ENCODE results near the gene DIAPH3. TPM values are rescaled to one million over a fixed set of nuclear protein-coding genes. Genes with fewer than 3 reads are reported as not detected.

Gene DIAPH3
- total and polyA plus RNA-seq, 2 of the 4 experiments (the other 2 are of a cell fraction), result 8.9 to 9.3 TPM

DNA sequence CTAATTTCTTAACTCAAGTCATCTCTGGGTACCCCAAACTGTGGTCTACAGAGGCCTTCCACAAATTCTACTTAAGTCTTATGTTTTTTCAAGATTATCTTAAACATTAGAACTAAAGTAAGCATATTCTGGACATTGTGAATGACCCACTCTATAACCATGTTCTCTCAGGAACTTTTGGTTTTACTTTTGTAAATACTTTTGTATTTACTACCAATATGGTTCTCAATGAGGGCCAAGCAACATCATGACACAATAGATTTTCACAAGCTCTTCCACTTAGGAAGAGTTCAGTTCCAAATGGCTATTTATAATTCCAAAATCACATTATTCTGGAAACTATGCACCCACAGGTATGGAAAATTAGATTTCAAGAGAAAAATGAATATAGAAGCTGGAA is 10.8 kb downstream of the DIAPH3 start:
- no peaks in the 10 kb centered on the region for H4K20me1 ChIP-seq (ENCODE audit: insufficient read depth, low read length)
- H2AK5ac ChIP-seq (ENCODE audit: low read depth, low read length), result no peak overlapping the region
- H2AFZ ChIP-seq (replicated peaks; ENCODE audit: low read length, poor library complexity), result no peak overlapping the region
- no peaks in the 10 kb centered on the region; the same call in 1 of the 2 replicates for H3K36me3 ChIP-seq (ENCODE audit: control insufficient read depth, insufficient read depth, low read length)
- peak overlapping the region in 1 of 2 experiments; percentile 50; a peak in 1 of 4 replicates for H4K8ac ChIP-seq (ENCODE audit: low read depth in 2 of 2, low read length in 2 of 2)
- H3K4me2 ChIP-seq (ENCODE audit: low read depth, low read length), result peak overlapping the region; percentile 52
- H3K79me1 ChIP-seq (ENCODE audit: low read depth in 1 of 2, low read length in 2 of 2), result peaks cover 32 to 62% of the 10 kb centered on the region in 2 experiments
- dilution Hi-C loops (cut with HindIII; ENCODE audit: low sequenced_read_pairs, unreplicated experiment), result no loop called here
- H3K27ac ChIP-seq (ENCODE audit: insufficient read depth, low read length), result no peak overlapping the region
- intact Hi-C loops (cut with micrococcal nuclease), result no loop called here
- H2BK15ac ChIP-seq (ENCODE audit: low read depth, low read length), result 0 out of 3 replicates have a peak overlapping the region, but pooled peaks have one; percentile 58
- no peak for ATAC-seq (ENCODE audit: low read depth)
- no peak overlapping the region for H2AK9ac ChIP-seq (replicated peaks; ENCODE audit: low read depth, low read length, poor library complexity)
- H2BK5ac ChIP-seq (ENCODE audit: low read depth, low read length, poor library complexity, severe bottlenecking), result peak overlapping the region; percentile 11
- H3K9me3 ChIP-seq (ENCODE audit: control insufficient read depth, insufficient read depth, low read length), result no peaks in the 10 kb centered on the region
- H2BK20ac ChIP-seq (ENCODE audit: low read depth, low read length), result no peak overlapping the region
- H3K14ac ChIP-seq (replicated peaks; ENCODE audit: low read depth, low read length), result no peak overlapping the region
- H3K9ac ChIP-seq (ENCODE audit: low read depth, low read length), result no peak overlapping the region
- in situ Hi-C loops (cut with MboI; ENCODE audit: low sequenced_read_pairs), result no loop called here
- POLR2A ChIA-PET (ENCODE audit: unreplicated experiment), result no interaction called here
- H3K4ac ChIP-seq (ENCODE audit: low read depth, low read length), result no peak overlapping the region
- 0 out of 2 replicates have a peak overlapping the region, but pooled peaks have one; percentile 22 for H3K23ac ChIP-seq (ENCODE audit: low read depth, low read length)
- H3K4me1 ChIP-seq (ENCODE audit: control insufficient read depth, insufficient read depth, low read length), result peaks cover 9% of the 10 kb centered on the region
- CTCF ChIA-PET, result interaction anchor here (0.7 kb wide), 1 partner anchor 70 kb away, joined by 10 read pairs; no protein-coding TSS in a partner anchor
- H3K56ac ChIP-seq (ENCODE audit: extremely low read depth, insufficient read depth, low read length), result no peak overlapping the region
- DNase-seq, result peak; percentile 19
- no peak overlapping the region for H2BK120ac ChIP-seq (ENCODE audit: low read depth, low read length)
- no TSS peak for BruUV-seq (replicated peaks)
- H3K18ac ChIP-seq (ENCODE audit: low read depth, low read length), result peak overlapping the region; percentile 51; the same call in 1 of the 2 replicates
- no peaks in the 10 kb centered on the region for H3K27me3 ChIP-seq (ENCODE audit: control insufficient read depth, insufficient read depth, low read length)
- H4K91ac ChIP-seq (ENCODE audit: insufficient read depth, low read depth, low read length), result no peak overlapping the region
- H3K4me3 ChIP-seq (ENCODE audit: insufficient read depth, low read depth, low read length), result no peak overlapping the region
- no peaks in the 10 kb centered on the region for H3K9me1 ChIP-seq (ENCODE audit: insufficient read depth, low read length)
- peak overlapping the region; percentile 90 for H4K5ac ChIP-seq (ENCODE audit: low read depth, low read length)
- no peak for TF ChIP-seq CEBPB (IDR thresholded peaks at IDR 0.05; ENCODE audit: low read depth, low read length)
- TF ChIP-seq, protein P1, sequence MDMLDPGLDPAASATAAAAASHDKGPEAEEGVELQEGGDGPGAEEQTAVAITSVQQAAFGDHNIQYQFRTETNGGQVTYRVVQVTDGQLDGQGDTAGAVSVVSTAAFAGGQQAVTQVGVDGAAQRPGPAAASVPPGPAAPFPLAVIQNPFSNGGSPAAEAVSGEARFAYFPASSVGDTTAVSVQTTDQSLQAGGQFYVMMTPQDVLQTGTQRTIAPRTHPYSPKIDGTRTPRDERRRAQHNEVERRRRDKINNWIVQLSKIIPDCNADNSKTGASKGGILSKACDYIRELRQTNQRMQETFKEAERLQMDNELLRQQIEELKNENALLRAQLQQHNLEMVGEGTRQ (IDR thresholded peaks at IDR 0.05; ENCODE audit: low read depth, low read length), result no peak
- TF ChIP-seq, protein P2, sequence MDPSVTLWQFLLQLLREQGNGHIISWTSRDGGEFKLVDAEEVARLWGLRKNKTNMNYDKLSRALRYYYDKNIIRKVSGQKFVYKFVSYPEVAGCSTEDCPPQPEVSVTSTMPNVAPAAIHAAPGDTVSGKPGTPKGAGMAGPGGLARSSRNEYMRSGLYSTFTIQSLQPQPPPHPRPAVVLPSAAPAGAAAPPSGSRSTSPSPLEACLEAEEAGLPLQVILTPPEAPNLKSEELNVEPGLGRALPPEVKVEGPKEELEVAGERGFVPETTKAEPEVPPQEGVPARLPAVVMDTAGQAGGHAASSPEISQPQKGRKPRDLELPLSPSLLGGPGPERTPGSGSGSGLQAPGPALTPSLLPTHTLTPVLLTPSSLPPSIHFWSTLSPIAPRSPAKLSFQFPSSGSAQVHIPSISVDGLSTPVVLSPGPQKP (IDR thresholded peaks at IDR 0.05; ENCODE audit: borderline replicate concordance, low read depth, low read length), result no peak
- TF ChIP-seq POLR2A (IDR thresholded peaks at IDR 0.05; ENCODE audit: low read depth, low read length), result no peak
- no peak for TF ChIP-seq MAFK (IDR thresholded peaks at IDR 0.05; ENCODE audit: low read depth, low read length)
- no peak for TF ChIP-seq RAD21 (IDR thresholded peaks at IDR 0.05; ENCODE audit: low read length)
- no peak for TF ChIP-seq RCOR1 (IDR thresholded peaks at IDR 0.05; ENCODE audit: insufficient replicate concordance, low read length)
- TF ChIP-seq RFX5 (IDR thresholded peaks at IDR 0.05; ENCODE audit: low read depth, low read length), result no peak
- TF ChIP-seq, protein P3, sequence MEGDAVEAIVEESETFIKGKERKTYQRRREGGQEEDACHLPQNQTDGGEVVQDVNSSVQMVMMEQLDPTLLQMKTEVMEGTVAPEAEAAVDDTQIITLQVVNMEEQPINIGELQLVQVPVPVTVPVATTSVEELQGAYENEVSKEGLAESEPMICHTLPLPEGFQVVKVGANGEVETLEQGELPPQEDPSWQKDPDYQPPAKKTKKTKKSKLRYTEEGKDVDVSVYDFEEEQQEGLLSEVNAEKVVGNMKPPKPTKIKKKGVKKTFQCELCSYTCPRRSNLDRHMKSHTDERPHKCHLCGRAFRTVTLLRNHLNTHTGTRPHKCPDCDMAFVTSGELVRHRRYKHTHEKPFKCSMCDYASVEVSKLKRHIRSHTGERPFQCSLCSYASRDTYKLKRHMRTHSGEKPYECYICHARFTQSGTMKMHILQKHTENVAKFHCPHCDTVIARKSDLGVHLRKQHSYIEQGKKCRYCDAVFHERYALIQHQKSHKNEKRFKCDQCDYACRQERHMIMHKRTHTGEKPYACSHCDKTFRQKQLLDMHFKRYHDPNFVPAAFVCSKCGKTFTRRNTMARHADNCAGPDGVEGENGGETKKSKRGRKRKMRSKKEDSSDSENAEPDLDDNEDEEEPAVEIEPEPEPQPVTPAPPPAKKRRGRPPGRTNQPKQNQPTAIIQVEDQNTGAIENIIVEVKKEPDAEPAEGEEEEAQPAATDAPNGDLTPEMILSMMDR (conservative IDR thresholded peaks at IDR 0.05; ENCODE audit: low read depth, low read length), result no peak
- TF ChIP-seq BHLHE40 (IDR thresholded peaks at IDR 0.05; ENCODE audit: low read depth, low read length), result no peak
- TF ChIP-seq MXI1 (IDR thresholded peaks at IDR 0.05; ENCODE audit: borderline replicate concordance, low read depth, low read length), result no peak
